PC-9 (cell line): ENCODE results near the gene C14orf119.

Experiments used
- EZH2 ChIP-seq: fragments of 200-600 bp; sonication (generic); IDR thresholded peaks from 2 replicates; pipeline ENCODE4 v1.8.0; 2017; ENCODE audit warnings: antibody characterized with exemption, low read depth
- TF ChIP-seq, protein P1 (sequence below): fragments of 200-600 bp; sonication (generic); conservative IDR thresholded peaks from 2 replicates; pipeline ENCODE4 v1.6.1; 2017; ENCODE audit warnings: mixed run types, antibody characterized with exemption, mild to moderate bottlenecking, moderate library complexity

DNA sequence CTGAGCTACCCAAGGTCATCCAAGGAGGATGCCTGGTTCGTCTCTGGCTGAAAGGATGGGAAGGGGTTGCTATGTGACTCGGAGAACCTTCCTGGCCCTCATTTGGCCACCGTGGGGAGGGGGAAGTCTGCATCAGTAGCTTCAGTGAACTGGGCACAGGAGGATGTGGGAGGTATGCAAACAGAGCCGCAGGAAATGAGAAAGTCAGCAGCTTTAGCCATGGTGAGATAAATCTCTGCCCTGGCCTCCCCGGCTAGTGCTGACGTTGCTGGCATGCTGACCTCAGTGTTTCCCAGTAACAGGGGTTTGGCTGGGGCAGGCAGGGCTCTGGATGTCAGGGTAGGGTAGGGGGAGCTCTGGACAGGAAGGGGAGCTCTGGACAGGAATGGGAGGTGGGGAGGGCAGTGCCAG is 26.1 kb downstream of the C14orf119 start:
- TF ChIP-seq EZH2 = no peak
- TF ChIP-seq, protein P1, sequence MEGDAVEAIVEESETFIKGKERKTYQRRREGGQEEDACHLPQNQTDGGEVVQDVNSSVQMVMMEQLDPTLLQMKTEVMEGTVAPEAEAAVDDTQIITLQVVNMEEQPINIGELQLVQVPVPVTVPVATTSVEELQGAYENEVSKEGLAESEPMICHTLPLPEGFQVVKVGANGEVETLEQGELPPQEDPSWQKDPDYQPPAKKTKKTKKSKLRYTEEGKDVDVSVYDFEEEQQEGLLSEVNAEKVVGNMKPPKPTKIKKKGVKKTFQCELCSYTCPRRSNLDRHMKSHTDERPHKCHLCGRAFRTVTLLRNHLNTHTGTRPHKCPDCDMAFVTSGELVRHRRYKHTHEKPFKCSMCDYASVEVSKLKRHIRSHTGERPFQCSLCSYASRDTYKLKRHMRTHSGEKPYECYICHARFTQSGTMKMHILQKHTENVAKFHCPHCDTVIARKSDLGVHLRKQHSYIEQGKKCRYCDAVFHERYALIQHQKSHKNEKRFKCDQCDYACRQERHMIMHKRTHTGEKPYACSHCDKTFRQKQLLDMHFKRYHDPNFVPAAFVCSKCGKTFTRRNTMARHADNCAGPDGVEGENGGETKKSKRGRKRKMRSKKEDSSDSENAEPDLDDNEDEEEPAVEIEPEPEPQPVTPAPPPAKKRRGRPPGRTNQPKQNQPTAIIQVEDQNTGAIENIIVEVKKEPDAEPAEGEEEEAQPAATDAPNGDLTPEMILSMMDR = no peak
